ENCODE measurements around the gene DHRS3.
"Not testable (repeated sequence)": the region's sequence is repeated elsewhere in the genome, so short reads cannot be mapped to it uniquely, and the experiment has no call there.

Gene DHRS3, protein sequence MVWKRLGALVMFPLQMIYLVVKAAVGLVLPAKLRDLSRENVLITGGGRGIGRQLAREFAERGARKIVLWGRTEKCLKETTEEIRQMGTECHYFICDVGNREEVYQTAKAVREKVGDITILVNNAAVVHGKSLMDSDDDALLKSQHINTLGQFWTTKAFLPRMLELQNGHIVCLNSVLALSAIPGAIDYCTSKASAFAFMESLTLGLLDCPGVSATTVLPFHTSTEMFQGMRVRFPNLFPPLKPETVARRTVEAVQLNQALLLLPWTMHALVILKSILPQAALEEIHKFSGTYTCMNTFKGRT

DNA sequence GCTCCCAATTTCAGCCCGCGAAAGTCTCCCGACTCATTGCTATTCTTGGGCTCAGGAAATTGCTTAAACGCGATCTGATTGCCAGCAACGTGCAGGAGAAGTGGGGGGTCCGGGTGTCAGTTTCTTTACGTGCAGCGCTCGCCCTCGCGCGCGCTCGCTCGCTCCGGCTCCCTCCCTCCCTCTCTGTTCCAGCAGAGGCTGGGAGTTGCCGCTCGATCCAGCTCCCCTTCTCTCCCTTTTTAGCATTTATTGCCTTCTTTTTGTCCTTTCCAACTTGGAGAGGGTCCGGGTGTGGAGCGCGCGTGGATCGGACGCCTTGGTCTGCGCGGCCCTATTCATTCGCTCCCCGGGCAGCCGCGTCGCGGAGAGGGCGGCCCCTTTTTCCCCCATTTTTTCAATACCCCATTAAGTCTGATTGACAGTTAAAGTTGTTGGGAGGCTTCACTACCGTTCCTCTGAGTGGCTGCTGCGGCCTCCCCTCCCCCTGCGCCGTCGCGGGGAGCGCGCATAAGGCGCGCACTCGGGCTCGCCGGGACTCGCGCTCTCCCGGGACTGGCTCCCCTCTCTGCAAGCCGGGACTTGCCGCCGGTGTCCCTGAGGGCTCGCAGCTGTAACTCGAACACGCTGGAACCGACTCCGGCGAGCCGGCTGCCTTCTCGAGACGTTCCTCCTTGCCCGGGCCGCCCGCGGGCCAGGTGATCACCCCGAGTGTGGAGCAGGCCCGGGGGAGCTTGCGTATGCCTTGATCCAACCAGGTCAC, at the start of gene DHRS3:
DHRS3 (minus strand) TSS at position 310 of the 760 bp plus-strand sequence. CDS start 862 bp downstream, outside the sequence.
- DNase-seq, result peak; percentile 67

DNA sequence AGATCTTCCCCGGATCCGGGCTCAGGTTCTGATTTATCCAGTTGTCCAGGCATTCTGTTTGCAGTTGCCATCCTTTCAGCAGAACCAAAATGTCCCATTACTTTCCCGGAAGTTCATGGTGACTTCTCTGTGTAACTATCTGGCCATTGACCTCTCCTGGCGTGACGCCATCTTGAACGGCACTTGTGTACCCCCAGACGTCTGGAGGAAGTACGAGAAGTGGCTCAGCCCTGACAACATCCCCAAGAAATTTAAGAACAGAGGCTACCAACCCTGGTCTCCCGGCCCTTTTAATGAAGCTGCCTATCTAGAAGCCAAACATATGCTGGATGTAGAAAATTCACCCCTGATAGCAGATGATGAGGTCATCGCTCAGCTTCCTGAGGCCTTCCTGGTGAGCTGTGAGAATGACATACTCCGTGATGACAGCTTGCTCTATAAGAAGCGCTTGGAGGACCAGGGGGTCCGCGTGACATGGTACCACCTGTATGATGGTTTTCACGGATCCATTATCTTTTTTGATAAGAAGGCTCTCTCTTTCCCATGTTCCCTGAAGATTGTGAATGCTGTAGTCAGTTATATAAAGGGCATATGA, 48.2 kb upstream of the DHRS3 start:
- no peak for DNase-seq

DNA sequence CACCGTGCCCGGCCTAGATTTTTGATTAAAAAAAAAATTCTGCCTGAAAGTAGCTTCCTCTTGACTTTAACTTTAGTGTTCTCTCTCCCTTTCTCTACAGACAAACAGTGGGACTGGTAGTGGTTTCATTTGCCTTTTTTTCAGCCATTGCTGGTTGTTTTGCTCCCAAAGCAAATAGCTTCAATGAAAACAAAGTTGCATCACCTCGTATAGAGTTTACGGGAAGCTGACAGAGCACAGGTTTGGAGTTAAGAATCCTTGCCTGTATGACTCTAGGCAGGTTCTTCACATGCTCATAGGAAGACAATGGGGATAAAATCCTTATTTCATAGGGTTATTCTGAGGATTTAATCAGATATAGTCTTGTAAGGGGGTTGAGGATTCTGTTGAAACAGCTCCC, 47.5 kb upstream of the DHRS3 start:
- DNase-seq, result no peak

DNA sequence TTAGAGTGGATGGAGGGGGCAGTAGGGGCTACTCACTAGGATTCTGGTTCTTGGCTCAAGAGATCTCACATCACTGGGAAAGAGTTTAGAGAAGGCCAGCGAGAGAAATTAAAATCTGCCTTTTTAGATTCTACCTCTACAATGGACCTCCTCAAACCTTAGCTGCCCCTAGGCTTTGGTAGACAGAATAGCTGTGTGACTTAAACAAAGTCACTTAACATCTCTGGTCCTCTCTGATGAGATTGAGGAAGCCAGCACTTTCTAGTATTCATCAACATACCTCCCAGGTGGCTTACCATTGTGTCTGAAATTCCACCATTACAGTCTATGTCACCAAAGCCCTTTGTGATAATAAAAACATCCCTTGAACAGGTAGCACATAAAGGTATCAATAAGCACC, 44.5 kb upstream of the DHRS3 start:
- no peak for DNase-seq

DNA sequence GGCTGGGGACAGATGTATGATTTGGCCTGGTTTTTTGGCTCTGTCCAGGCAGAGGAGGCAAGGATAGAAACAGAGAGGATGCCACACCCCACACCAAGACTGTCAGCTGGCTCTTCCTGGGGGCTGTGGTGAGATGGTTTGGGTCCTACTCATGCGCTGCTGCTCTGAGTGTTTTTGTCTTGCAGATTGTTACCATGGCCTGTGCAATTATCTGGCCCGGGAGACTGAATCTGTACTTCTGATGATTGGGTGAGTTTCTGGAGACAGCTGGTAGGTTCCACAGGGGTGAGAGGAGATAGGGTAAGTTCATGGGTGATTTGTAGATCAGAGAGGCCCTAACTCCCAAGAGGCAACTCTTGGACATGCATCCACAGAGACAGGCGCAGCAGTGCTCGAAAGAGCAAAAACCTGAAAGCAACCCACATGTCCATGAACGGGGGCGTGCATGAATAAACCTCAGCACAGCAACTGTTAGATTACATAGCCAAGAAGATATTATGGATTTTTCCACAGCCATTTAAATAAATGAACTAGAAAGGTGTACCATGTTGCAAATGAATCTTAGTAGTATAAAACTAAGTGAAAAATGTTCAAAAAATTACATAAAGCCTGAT, 43.7 kb upstream of the DHRS3 start:
- DNase-seq, result no peak

DNA sequence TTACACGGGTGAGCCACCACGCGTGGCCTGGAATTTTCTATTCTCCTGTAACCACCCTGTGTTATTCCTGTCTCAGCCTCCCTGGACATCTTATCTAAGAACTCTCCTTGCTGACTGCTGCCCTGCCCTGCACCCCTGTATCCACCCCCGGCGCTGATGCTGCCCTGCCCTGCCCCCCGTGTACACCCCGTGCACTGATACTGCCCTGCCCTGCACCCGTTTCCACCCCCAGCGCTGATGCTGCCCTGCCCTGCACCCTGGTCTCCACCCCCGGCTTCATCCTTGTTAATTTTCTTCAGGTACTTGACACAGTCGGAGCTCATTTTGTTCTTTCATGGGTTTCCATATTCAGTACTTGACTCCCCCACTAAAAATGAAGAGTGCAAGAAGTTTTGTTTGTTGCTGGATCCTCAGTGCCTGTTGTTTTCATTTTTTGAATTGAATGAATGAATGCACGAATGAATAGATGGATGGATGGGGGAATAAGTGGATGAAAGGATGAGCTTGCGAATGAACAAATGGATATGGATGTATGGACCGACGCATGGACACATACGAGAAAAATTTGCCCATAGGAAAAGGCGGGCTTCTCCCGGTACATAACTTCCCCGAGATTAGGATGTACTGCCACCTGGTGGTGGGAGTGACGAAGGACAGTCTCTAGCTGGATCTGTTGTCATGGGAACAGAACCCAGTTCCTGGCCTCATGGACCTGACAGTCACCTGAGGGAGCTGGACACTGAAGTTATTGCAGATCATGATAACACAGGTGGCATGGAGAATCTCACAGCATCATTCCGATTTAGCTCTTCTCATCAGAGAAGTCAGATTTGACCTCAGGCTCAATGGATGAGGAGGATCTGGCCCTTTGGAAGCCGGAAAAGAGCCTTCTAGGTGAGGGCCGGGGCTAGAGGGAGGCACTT, 40.8 kb upstream of the DHRS3 start:
- peak; percentile 48 for DNase-seq

DNA sequence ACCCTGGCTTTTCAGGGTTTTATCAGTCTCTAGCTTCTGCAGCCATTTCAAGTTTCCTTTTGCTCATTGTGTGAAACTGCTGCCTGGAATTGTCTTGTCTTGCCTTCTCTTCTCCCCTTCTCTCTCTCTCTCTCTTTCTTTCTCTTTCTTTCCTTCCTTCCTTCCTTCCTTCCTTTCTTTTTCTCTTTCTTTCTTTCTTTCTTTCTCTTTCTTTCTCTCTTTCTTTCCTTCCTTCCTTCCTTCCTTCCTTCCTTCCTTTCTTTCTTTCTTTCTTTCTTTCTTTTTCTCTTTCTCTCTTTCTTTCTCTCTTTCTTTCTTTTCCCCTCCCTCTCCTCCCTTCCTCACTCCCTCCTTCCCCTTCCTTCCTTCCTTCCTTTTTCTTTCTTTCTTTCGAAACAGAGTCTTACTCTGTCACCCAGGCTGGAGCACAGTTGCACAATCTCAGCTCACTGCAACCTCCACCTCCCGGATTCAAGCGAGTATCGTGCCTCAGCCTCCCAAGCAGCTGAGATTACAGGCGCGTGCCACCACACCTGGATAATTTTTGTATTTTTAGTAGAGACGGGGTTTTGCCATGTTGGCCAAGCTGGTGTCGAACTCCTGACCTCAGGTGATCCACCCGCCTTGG, 40.0 kb upstream of the DHRS3 start:
- DNase-seq, result not testable (repeated sequence)

DNA sequence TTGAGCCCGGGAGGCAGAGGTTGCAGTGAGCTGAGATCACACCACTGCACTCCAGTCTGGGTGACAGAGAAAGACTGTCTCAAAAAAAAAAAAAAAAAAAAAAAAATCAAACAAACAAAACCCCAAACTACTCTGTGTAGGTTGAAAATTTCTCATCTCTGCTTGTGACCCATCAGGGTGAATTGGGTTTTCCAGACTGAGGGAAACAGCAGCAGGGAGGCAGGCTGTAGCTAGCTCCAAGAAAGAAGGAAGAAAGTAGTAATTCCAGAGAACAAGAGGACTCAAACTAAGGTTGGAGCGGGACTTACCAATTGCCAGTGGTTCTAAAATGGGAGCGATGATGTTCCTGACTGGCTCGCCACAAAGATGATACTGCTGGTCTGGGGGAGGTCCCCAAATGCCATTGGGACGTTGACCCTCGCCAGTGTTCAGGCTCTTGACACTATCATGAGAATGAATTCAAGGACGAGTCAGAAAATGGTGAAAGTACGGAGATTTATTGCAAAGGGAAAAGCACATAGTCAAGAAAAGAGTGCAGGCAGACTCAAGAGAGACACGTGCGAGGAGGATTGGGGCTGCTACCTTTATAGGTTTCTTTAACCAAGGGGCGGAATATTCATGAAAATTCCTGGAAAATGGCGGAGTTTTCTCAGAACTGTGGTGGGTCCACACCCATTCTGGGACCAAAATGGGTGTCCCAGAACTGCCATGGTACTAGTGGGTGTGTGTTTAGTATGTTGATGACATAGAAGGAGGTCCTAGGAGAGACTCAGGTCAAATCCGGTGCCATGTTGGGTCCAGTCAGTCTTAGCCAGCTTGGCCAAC, 39.3 kb upstream of the DHRS3 start:
- no peak for DNase-seq

DNA sequence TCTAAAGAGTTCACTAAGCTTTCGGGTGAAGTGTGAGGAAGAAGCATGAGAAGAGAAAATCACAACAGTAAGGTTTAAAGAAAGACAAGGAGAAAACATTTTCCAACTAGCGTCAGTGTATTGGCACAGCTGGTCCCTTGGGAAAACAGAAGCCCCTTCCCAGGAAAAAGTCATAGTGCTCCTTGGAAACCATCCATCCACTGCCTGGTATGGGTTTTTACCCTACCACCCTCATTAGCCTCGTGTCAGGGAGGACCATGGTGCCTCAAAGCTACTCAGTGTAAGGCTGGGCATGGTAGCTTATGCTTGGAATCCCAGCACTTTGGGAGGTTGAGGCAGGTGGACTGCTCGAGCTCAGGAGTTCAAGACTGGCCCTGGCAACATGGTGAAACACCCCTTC, 38.6 kb upstream of the DHRS3 start:
- DNase-seq, result no peak

DNA sequence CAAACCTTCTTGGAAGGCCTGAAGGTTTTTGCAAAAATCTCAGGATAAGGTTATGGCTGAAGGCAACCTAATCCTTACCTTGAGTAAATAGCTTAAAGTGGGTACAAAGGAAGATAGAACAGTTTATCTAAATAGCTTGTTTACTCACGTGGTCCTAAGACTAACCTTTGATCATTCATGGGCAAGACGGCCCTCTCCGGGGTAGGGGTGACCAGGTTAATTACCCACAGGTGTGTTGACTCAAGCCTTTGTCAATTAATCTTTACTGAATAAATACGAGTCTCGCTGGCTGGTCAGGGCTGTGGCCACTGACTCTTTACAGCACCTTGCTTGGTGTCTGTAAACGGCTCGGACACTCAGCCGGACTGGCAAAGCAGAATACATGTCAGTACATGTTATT, 36.6 kb upstream of the DHRS3 start:
- DNase-seq, result no peak

DNA sequence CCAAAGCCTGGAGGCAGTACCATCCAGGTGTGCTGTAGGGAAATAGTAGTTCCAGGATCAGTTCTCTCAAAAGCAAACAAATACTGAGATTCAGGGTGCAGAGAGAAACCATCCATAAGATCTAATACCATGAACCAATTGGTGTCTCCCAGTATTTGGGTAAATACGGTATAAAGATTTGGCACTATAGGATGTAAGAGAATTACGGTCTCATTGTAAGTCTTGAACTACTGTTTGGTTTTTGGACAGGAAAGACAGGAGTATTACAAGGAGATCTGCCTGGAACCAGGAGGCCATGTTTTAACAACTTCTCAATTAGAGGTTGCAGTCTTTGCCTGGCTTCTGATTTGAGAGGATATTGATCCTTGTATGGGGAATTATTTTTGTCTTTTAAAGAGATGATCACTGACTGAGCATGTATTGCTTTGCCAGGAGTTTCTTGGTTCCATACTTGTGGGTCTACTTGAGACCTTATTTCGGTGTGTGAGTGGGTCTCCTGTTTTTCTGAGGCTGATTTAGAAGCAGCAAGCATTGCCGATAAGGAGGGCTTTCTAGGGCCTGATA, 36.1 kb upstream of the DHRS3 start:
- no peak for DNase-seq

DNA sequence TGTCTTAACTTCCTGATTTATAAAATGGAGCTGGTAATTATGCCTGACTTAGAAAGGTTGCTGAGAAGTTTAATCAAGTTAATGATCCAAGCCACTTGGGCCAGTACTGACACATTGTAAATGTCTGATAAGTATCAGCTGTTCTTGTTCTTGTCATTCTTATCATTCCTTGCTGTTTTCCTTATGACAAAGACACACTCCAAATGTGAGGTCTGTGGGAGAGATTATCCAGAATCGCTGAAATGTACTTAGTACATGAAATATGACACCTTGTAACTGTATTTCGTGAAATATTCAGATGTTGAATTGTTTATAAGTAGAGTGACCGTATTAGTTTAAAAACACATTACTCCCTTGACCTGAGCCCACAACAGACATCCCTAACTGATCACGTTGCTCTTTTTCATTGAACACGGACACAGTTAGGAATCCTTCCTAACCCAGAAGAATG, 32.0 kb upstream of the DHRS3 start:
- DNase-seq, result no peak

DNA sequence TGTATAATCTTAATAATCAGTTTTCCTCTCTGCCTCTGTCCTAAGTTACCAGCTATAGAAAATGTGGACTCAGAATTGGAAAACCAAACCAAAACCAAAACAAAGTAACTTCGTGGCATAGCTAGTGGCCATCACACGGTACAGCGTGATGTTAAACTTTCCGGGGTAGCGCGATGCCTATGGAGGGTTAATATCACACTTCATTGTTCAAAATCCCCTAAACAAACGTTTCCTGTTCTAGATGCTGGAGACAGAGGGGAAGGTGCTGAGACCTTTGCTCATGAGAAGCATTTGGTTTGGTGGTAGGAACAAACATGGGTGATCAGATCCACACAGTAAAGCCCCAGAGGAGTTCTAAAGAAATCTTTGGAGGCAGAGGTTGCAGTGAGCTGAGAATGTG, 30.7 kb upstream of the DHRS3 start:
- DNase-seq, result no peak

DNA sequence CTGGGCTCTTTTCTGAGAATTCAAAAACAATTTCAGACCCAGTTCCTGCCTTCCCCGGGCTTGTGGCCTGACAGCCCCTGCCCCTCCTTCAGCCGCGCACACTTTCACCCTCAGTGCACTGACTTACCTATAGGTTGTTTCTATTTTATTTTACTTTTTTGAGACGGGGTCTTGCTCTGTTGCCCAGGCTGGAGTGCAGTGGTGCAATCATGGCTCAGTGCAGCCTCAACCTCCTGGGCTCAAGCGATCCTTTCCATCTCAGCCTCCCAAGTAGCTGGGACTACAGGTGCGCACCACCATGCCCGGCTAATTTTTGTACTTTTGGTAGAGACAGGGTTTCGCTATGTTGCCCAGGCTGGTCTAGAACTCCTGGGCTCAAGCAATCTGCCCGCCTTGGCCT, 27.4 kb upstream of the DHRS3 start:
- not testable (repeated sequence) for DNase-seq

DNA sequence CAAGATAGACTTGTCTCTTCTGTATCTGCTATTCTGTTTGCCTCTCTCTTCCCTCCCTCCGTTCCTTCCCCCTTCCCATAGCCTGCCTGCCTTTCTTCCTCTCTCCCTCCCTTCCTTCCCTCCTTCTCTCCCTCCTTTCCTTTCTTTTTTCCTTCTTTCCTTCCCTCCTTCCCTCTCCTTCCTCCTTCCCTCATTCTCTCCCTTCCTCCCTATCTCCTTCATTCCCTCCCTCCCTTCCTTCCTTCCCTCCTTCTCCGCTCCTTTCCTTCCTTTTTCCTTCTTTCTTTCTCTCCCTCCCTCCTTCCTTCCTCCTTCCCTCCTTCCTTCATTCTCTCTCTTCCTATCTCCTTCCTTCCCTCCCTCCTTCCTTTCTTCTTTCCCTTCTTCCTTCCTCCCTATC, 26.8 kb upstream of the DHRS3 start:
- DNase-seq, result no peak

DNA sequence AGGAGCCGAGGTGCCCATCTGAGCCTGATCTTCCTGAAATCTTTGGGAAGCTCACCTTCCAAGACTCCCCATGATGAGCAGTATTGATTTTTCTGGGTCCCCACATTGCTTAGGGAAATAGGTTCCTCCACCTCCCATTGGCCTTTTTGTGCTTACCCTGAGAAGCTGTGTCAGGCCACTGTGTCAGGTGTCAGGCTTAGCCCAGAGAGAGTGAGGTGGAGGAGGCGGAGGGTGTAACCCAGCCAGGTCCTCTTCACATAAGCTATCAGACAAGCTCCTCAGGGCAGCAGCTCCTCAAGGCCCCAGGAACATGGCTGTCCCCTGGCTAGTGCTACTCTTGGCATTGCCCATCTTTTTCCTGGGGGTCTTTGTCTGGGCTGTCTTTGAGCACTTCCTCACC, 26.2 kb upstream of the DHRS3 start:
- DNase-seq, result no peak

DNA sequence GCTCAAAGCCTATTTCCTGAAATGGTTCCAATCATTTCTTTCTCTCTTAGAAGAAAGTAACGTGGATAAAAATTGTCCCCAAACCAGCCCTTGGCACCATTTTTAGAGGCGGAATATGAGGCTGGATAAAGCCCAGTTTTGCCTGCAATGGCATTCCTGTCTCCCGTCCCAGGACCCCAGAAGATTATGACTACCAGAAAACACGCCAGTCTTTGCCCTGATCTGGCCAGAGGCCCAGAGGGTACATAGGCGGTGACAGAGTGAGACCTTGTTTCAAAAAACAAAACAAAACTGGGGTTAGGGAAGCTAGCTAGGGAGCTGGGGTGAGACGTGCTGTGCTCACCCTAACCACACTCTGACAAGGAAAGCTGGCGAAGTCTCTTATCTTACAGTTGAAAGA, 25.8 kb upstream of the DHRS3 start, which contains the start of gene AADACL4:
AADACL4 (plus strand) TSS at position 301 of the 400 bp plus-strand sequence. CDS start 462 bp downstream, outside the sequence.
- no peak for DNase-seq

DNA sequence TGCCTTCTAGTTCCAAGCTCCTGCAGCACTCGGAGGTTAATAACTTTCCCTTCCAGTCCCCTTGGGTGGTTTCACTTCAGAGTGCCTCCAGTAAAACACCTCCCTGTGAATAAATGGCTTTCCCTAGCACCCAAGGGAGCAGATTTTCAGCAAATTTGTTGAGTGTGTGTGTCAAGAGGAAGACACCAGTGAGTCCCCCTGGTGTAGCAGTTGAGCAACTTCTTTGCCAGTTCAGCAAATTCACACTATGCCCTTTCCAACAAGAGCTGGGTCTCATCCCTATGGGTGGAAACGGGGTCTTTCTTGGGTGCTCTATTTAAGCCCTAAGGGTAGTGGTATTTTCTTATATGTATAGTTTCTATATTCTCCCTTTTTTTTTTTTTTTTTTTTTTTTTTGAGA, 25.1 kb upstream of the DHRS3 start:
- no peak for DNase-seq

DNA sequence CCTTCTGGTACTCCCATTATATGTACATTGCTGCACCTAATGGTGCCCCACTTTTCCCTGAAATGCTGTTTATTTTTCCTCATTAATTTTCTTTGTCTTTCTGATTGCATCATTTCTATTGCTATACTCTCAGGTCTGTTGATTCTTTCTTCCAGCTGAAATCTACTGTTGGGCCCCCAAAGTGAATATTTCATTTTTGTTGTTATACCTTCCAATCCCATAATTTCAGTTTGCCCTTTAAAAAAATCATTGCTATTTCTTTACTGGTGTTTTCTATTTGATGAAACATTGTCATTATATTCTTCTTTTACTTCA, 22.9 kb upstream of the DHRS3 start:
- DNase-seq, result no peak

DNA sequence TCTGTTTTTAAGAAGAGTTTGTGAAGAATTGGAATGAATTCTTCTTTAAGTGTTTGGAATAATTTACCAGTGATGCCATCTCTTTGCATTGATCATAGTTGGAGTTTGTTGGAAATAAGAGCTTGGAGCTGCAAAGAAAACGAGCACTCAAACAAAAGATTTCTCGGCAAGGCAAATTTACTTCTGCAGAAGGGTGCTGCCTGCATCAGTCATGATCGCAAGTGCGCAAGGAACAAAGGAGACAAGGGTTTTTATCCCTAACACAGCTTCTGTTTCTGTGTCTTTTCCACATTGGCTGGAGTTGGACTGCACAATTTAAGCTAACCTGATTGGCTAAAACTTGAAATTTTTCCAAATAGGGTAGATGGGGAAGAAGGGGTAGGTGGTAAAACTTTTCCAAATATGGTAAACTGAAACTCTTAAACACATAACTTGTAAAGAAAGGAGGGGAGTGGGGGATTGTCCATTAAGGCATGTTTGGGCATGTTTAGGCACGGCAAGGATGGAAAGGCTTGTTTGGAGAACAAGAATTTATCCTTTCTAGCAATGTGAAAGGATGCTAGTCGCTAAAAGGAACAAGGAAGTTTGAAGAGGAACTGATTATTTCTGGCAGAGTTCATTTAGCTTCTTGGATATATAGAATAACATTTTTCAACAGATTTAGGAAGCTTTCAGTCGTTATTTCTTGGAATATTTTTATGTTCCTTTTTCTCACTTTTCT, 22.4 kb upstream of the DHRS3 start:
- DNase-seq, result no peak

Measured in DMS79 treated with DMSO at 0.1 percent for 48 hours (cell line).